Motor neuron (in vitro differentiated cells): Measurements from ENCODE around the gene RPUSD4. TPM values are rescaled to one million over a fixed set of nuclear protein-coding genes. Genes with fewer than 3 reads are reported as not detected.

Source experiments
- ATAC-seq, 8 experiments: fragments of 200-7000 bp; cut with Tn5 transposase; replicated peaks in 6 of 8; 2 replicates each; pipeline ENCODE4 v1.8.0; 2021; ENCODE audit warnings: mild to moderate bottlenecking in 8 of 8, moderate library complexity in 8 of 8
- H3K27ac ChIP-seq, 2 donors: fragments of 250-450 bp; sonication (Bioruptor Pico); 2 replicates each; pipeline ENCODE4 v1.9.0; 2021; ENCODE audit warnings: antibody characterized with exemption in 2 of 2, mild to moderate bottlenecking in 2 of 2, moderate library complexity in 1 of 2
- H3K4me1 ChIP-seq, 2 donors: fragments of 250-450 bp; sonication (Bioruptor Pico); replicated peaks in 1 of 2; 2 replicates each; pipeline ENCODE4 v1.6.1; 2021; ENCODE audit warnings: antibody characterized with exemption in 2 of 2, mild to moderate bottlenecking in 2 of 2, moderate library complexity in 1 of 2
- H3K4me3 ChIP-seq, 5 donors: fragments of 250-450 bp; sonication (Bioruptor Pico); 2 replicates each; pipeline ENCODE4 v1.9.0; 2021; ENCODE audit warnings: antibody characterized with exemption in 5 of 5, mild to moderate bottlenecking in 5 of 5, moderate library complexity in 4 of 5
- WGBS, 10 experiments: fragments of 450-650 bp; shearing (Covaris generic); methylation state at CpG; one replicate each; pipeline ENCODE4 v1.0.0; 2022; 5-methylcytosine and 5-hydroxymethylcytosine counted together
- in situ Hi-C, 9 experiments: fragments of 400-800 bp; cut with MboI; loops; one replicate each; pipeline ENCODE4 v1.15.0; 2021; ENCODE audit warnings: low sequenced_read_pairs in 9 of 9, low pct_unique_long_range_greater_than_20kb in 2 of 9; ENCODE audit not compliant: unreplicated experiment in 9 of 9
- total RNA-seq, 8 experiments: library from RNA; unstranded; fragments of 300-600 nt; gene quantifications; 2 replicates each; pipeline versions ENCODE4 v1.2.3 to v1.2.4, GENCODE V29; 2022

Gene RPUSD4
- total RNA-seq, 8 experiments from 2014 or later: 14.1 to 41.3 (median 22.3) TPM

- WGBS, 10 experiments: 0 to 100% (median 93%) methylated on average over 1 to 7 of the region's 8 CpGs
- in situ Hi-C loops: no loop called here
- H3K4me3 ChIP-seq: no peak overlapping the region
- H3K27ac ChIP-seq: no peak overlapping the region
- no peak for ATAC-seq
- H3K4me1 ChIP-seq: no peaks in the 10 kb centered on the region
Measured at GRCh38 chr11:126202646-126203359, 8.6 kb downstream of the RPUSD4 start.

- 71 to 100% (median 100%) methylated on average over 1 to 2 of the region's 5 CpGs; no CpG with 5 or more reads in 5 of the 10 experiments for WGBS, 10 experiments
- no peak overlapping the region for H3K27ac ChIP-seq
- H3K4me3 ChIP-seq: no peak overlapping the region
- in situ Hi-C loops: loop anchor here (5.0 to 25.0 kb wide), 6 partner anchors 136 to 286 kb away; partner anchors contain the start of genes CDON (in 1 of the 9), DDX25 (in 1 of the 9), PUS3 (in 1 of the 9) and VSIG10L2 (in 1 of the 9)
- H3K4me1 ChIP-seq: no peaks in the 10 kb centered on the region
- ATAC-seq: no peak
Measured at GRCh38 chr11:126198648-126199047, 12.8 kb downstream of the RPUSD4 start.

- in situ Hi-C loops: loop anchor here (5.0 to 25.0 kb wide), 6 partner anchors 135 to 285 kb away; partner anchors contain the start of genes CDON (in 1 of the 9), DDX25 (in 1 of the 9), PUS3 (in 1 of the 9) and VSIG10L2 (in 1 of the 9)
- WGBS, 10 experiments: 60 to 100% (median 87%) methylated on average over 1 to 4 of the region's 7 CpGs; no CpG with 5 or more reads in 1 of the 10 experiments
- no peak overlapping the region for H3K4me3 ChIP-seq
- ATAC-seq: peak in 2 of 8 experiments; percentile 24 to 74
- no peaks in the 10 kb centered on the region for H3K4me1 ChIP-seq
- H3K27ac ChIP-seq: no peak overlapping the region
Measured at GRCh38 chr11:126197277-126197939, 14.0 kb downstream of the RPUSD4 start.

- no peak for ATAC-seq
- Histone ChIP-seq H3K4me1 (no peaks in the 10 kb centered on the region), H3K27ac (no peak overlapping the region), H3K4me3 (no peak overlapping the region)
- in situ Hi-C loops: loop anchor here (5.0 to 25.0 kb wide), 6 partner anchors 133 to 283 kb away; partner anchors contain the start of genes CDON (in 1 of the 9), DDX25 (in 1 of the 9), PUS3 (in 1 of the 9) and VSIG10L2 (in 1 of the 9)
- 83 to 100% (median 92%) methylated on average over 1 to 3 of the region's 3 CpGs; no CpG with 5 or more reads in 1 of the 10 experiments for WGBS, 10 experiments
Measured at GRCh38 chr11:126195119-126195518, 16.3 kb downstream of the RPUSD4 start.

GRCh38 chr11:126194121-126194543, 17.3 kb downstream of the RPUSD4 start:
- in situ Hi-C loops: loop anchor here (10.0 to 25.0 kb wide), 5 partner anchors 132 to 282 kb away; partner anchors contain the start of genes CDON (in 1 of the 9), DDX25 (in 1 of the 9), PUS3 (in 1 of the 9) and VSIG10L2 (in 1 of the 9)
- 5 to 80% (median 49%) methylated on average over 1 to 8 of the region's 9 CpGs for WGBS, 10 experiments
- ATAC-seq: peak; percentile 64 to 88 (median 70)

GRCh38 chr11:126193038-126193478, 18.4 kb downstream of the RPUSD4 start:
- 56 to 100% (median 80%) methylated on average over 1 to 7 of the region's 16 CpGs; no CpG with 5 or more reads in 5 of the 10 experiments for WGBS, 10 experiments
- in situ Hi-C loops: loop anchor here (10.0 to 25.0 kb wide), 5 partner anchors 131 to 281 kb away; partner anchors contain the start of genes CDON (in 1 of the 9), DDX25 (in 1 of the 9), PUS3 (in 1 of the 9) and VSIG10L2 (in 1 of the 9)
- Histone ChIP-seq H3K4me3 (no peak overlapping the region), H3K27ac (no peak overlapping the region), H3K4me1 (no peaks in the 10 kb centered on the region)
- ATAC-seq: no peak

More at GRCh38 chr11:126194121-126194543, 17.3 kb downstream of the RPUSD4 start:
- Histone ChIP-seq H3K4me1 (no peaks in the 10 kb centered on the region), H3K27ac (no peak overlapping the region), H3K4me3 (no peak overlapping the region)

GRCh38 chr11:126192361-126192760, 19.1 kb downstream of the RPUSD4 start:
- no peak overlapping the region for H3K27ac ChIP-seq
- H3K4me1 ChIP-seq: no peaks in the 10 kb centered on the region
- in situ Hi-C loops: loop anchor here (10.0 to 25.0 kb wide), 5 partner anchors 130 to 280 kb away; partner anchors contain the start of genes CDON (in 1 of the 9), DDX25 (in 1 of the 9), PUS3 (in 1 of the 9) and VSIG10L2 (in 1 of the 9)
- WGBS, 10 experiments: 40 to 100% (median 100%) methylated on average over 1 to 3 of the region's 7 CpGs; no CpG with 5 or more reads in 4 of the 10 experiments
- no peak for ATAC-seq
- no peak overlapping the region for H3K4me3 ChIP-seq

- peaks cover 0 to 2% of the 10 kb centered on the region in 2 donors for H3K4me1 ChIP-seq
Measured at GRCh38 chr11:126191379-126192073, 19.9 kb downstream of the RPUSD4 start.

GRCh38 chr11:126190792-126191191, 20.7 kb downstream of the RPUSD4 start:
- H3K4me1 ChIP-seq: peaks cover 0 to 2% of the 10 kb centered on the region in 2 donors
- ATAC-seq: no peak
- in situ Hi-C loops: loop anchor here (10.0 to 25.0 kb wide), 5 partner anchors 128 to 278 kb away; partner anchors contain the start of genes CDON (in 1 of the 9), DDX25 (in 1 of the 9), PUS3 (in 1 of the 9) and VSIG10L2 (in 1 of the 9)
- no peak overlapping the region for H3K27ac ChIP-seq
- WGBS, 10 experiments: 84 to 100% (median 100%) methylated on average over 2 to 5 of the region's 14 CpGs; no CpG with 5 or more reads in 5 of the 10 experiments
- H3K4me3 ChIP-seq: no peak overlapping the region

More at GRCh38 chr11:126191379-126192073, 19.9 kb downstream of the RPUSD4 start:
- no peak overlapping the region for H3K27ac ChIP-seq
- WGBS, 10 experiments: 88 to 100% (median 100%) methylated on average over 1 to 8 of the region's 11 CpGs; no CpG with 5 or more reads in 1 of the 10 experiments
- no peak overlapping the region for H3K4me3 ChIP-seq
- ATAC-seq: no peak
- in situ Hi-C loops: loop anchor here (10.0 to 25.0 kb wide), 5 partner anchors 129 to 279 kb away; partner anchors contain the start of genes CDON (in 1 of the 9), DDX25 (in 1 of the 9), PUS3 (in 1 of the 9) and VSIG10L2 (in 1 of the 9)

GRCh38 chr11:126189109-126189929, 22.1 kb downstream of the RPUSD4 start:
- Histone ChIP-seq H3K4me3 (no peak overlapping the region), H3K27ac (no peak overlapping the region), H3K4me1 (peaks cover 8 to 12% of the 10 kb centered on the region in 2 donors)
- no peak for ATAC-seq
- WGBS, 10 experiments: 80 to 89% (median 82%) methylated on average over 2 to 12 of the region's 22 CpGs; no CpG with 5 or more reads in 6 of the 10 experiments
- in situ Hi-C loops: loop anchor here in 3 of 9 experiments (25.0 kb wide), 3 partner anchors 127 to 277 kb away; partner anchors contain the start of genes CDON (in 1 of the 3), DDX25 (in 1 of the 3), PUS3 (in 1 of the 3) and VSIG10L2 (in 1 of the 3)
